HepG2 (cell line): ENCODE data around the gene COLGALT1. TPM values are rescaled to one million over a fixed set of nuclear protein-coding genes. Genes with fewer than 3 reads are reported as not detected.
"Not testable (repeated sequence)": the region's sequence is repeated elsewhere in the genome, so short reads cannot be mapped to it uniquely, and the experiment has no call there.

Experiments
- ATAC-seq: fragments of 200-7000 bp; cut with Tn5 transposase; 3 replicates; pipeline ENCODE4 v1.9.1; 2020; ENCODE audit warnings: mild to moderate bottlenecking, moderate library complexity
- BruUV-seq: library from RNA; stranded (reverse); fragments of 400-500 nt; replicated peaks from 2 replicates; lab custom pipeline; 2021; lab: Mats Ljungman, UMichigan
- CTCF ChIA-PET: fragments of 300-600 bp; formaldehyde crosslinking; extraction: SDS; loops from one replicate; lab custom pipeline; 2021; ENCODE audit warnings: low total read pairs, inconsistent platforms, low intra/inter-chr PET ratio; lab: Yijun Ruan, JAX
- POLR2A ChIA-PET: fragments of 350-600 bp; sonication (Branson Sonifier 250); formaldehyde crosslinking; loops from one replicate; lab custom pipeline; 2020; ENCODE audit warnings: antibody characterized with exemption, inconsistent platforms; lab: Yijun Ruan, JAX
- DNase-seq: peaks from one replicate; pipeline ENCODE4 v3.0.0-alpha.2; 2015; ENCODE audit warnings: low spot score
- FAIRE-seq: peaks from 3 replicates; lab custom pipeline; 2011; peaks lifted over from hg19 to GRCh38; lab: Jason Lieb, UNC
- H2AFZ ChIP-seq: one replicate; pipeline ENCODE4 v1.6.1; 2011; ENCODE audit warnings: low read length, inconsistent platforms
- H3K27ac ChIP-seq: fragments of 300-600 bp; 3 replicates; pipeline ENCODE4 v1.8.0; 2011; ENCODE audit warnings: mixed run types, mild to moderate bottlenecking, mixed read lengths, low read length, inconsistent platforms; ENCODE audit not compliant: insufficient read depth; ENCODE audit errors: extremely low read length
- H3K27me3 ChIP-seq, 2 experiments: fragments of 200-600 bp in 1 of 2; 2 replicates in 1 of 2; 3 replicates in 1 of 2; pipeline versions ENCODE4 v1.6.0 to v1.8.0; 2011; ENCODE audit warnings: low read length in 2 of 2, mild to moderate bottlenecking in 2 of 2, moderate library complexity in 2 of 2, inconsistent platforms in 1 of 2; ENCODE audit not compliant: insufficient read depth in 2 of 2, control insufficient read depth in 1 of 2
- H3K36me3 ChIP-seq, 2 experiments: fragments of 200-600 bp in 1 of 2; replicated peaks in 1 of 2; 2 replicates in 1 of 2; 3 replicates in 1 of 2; pipeline versions ENCODE4 v1.5.1 to v1.8.0; 2011; ENCODE audit warnings: low read length in 2 of 2, inconsistent platforms in 1 of 2; ENCODE audit not compliant: insufficient read depth in 2 of 2, control insufficient read depth in 1 of 2
- H3K4me1 ChIP-seq: 2 replicates; pipeline ENCODE4 v1.5.1; 2012; ENCODE audit warnings: low read length, inconsistent platforms; ENCODE audit not compliant: insufficient read depth
- H3K4me2 ChIP-seq: 2 replicates; pipeline ENCODE4 v1.6.0; 2011; ENCODE audit warnings: low read depth, low read length, inconsistent platforms
- H3K4me3 ChIP-seq, 3 experiments: fragments of 200-600 bp in 1 of 3; sonication (generic), shearing (Covaris generic) in 1 of 3; replicated peaks in 1 of 3; 2 replicates each; pipeline ENCODE4 v1.5.1; 2011 to 2016; ENCODE audit warnings: low read length in 3 of 3, inconsistent platforms in 2 of 3, low read depth in 2 of 3, mild to moderate bottlenecking in 2 of 3, control low read depth in 1 of 3, mixed read lengths in 1 of 3; ENCODE audit not compliant: insufficient read depth in 1 of 3
- H3K79me2 ChIP-seq: one replicate; pipeline ENCODE4 v1.6.1; 2011; ENCODE audit warnings: low read length, inconsistent platforms; ENCODE audit not compliant: insufficient read depth
- H3K9ac ChIP-seq: 2 replicates; pipeline ENCODE4 v1.6.0; 2011; ENCODE audit warnings: mild to moderate bottlenecking, low read depth, low read length, inconsistent platforms; ENCODE audit not compliant: insufficient read depth
- H3K9me3 ChIP-seq: 2 replicates; pipeline ENCODE4 v1.5.1; 2012; ENCODE audit warnings: mild to moderate bottlenecking, low read length
- H4K20me1 ChIP-seq: 2 replicates; pipeline ENCODE4 v1.6.0; 2011; ENCODE audit warnings: inconsistent platforms, mild to moderate bottlenecking, low read length, moderate library complexity; ENCODE audit not compliant: insufficient read depth
- GFI1 ChIP-seq: sonication (generic); formaldehyde crosslinking; IDR thresholded peaks from 2 replicates; pipeline ENCODE4 v1.5.0; 2020; ENCODE audit warnings: missing genetic modification reagents, mild to moderate bottlenecking, borderline replicate concordance
- IRF9 ChIP-seq: sonication (generic); formaldehyde crosslinking; IDR thresholded peaks from 2 replicates; pipeline ENCODE4 v1.8.0; 2022; ENCODE audit warnings: missing genetic modification reagents, mild to moderate bottlenecking, borderline replicate concordance
- ZFP90 ChIP-seq: sonication (generic); formaldehyde crosslinking; IDR thresholded peaks from 2 replicates; pipeline ENCODE4 v1.8.0; 2022; ENCODE audit warnings: missing genetic modification reagents, mild to moderate bottlenecking, inconsistent platforms, borderline replicate concordance
- WGBS: methylation state at CpG from one replicate; pipeline ENCODE4 v1.1.6; 2017; ENCODE audit warnings: low lambda C conversion rate; 5-methylcytosine and 5-hydroxymethylcytosine counted together
- in situ Hi-C: cut with HindIII; loops from 2 replicates; pipeline ENCODE4 v1.10.0; 2017; ENCODE audit warnings: low pct_unique_long_range_greater_than_20kb; ENCODE audit not compliant: extremely low pct_ligation_motif_present
- intact Hi-C: fragments of 100-400 bp; cut with micrococcal nuclease; formaldehyde crosslinking; loops from one replicate; pipeline ENCODE4 v1.10.0; 2022; ENCODE audit not compliant: unreplicated experiment
- polyA plus RNA-seq, 8 experiments: library from polyadenylated mRNA; depleted of rRNA in 3 of 8; stranded (reverse) in 7 of 8; unstranded in 1 of 8; fragments of >200 nt; fragmentation: Illumina TruSeq in 4 of 8; extraction: Trizol in 4 of 8; gene quantifications; 2 replicates each; pipeline versions ENCODE4 v1.2.1 to v1.2.3, GENCODE V29; 2011 to 2016; ENCODE audit warnings: low read depth in 4 of 8, missing spikeins in 1 of 8, mixed read lengths in 1 of 8; ENCODE audit not compliant: insufficient read depth in 1 of 8
- total RNA-seq, 5 experiments: library from RNA; depleted of rRNA; stranded (reverse); fragments of >200 nt; fragmentation: Illumina TruSeq; extraction: Trizol; gene quantifications; 2 replicates each; pipeline ENCODE4 v1.2.3, GENCODE V29; 2016; ENCODE audit warnings: low read depth in 1 of 5

Gene COLGALT1
- total and polyA plus RNA-seq, 2 of the 13 experiments (the other 11 are each of a cell fraction or from before 2014, with no cell fraction given) = 58.0 to 211 TPM

GRCh38 chr19:17517898-17518297 is 37.6 kb upstream of the COLGALT1 start:
- no peak for DNase-seq
- no peaks in the 10 kb centered on the region for H3K79me2 ChIP-seq
- 98% methylated on average over 1 of the region's 1 CpG for WGBS
- peaks cover 0 to 2% of the 10 kb centered on the region in 2 experiments; a peak in 1 of 5 replicates for H3K36me3 ChIP-seq
- no peaks in the 10 kb centered on the region for H3K27me3 ChIP-seq
- ATAC-seq = no peak
- H3K4me2 ChIP-seq = no peak overlapping the region
- intact Hi-C loops = no loop called here
- in situ Hi-C loops = no loop called here
- H3K9ac ChIP-seq = no peak overlapping the region
- no peak overlapping the region for H2AFZ ChIP-seq
- CTCF ChIA-PET = no interaction called here
- no TSS peak for BruUV-seq
- TF ChIP-seq ZFP90 (CRISPR knock-in tag) = peak; percentile 60; the same call in 1 of the 2 replicates
- no peak for TF ChIP-seq GFI1 (CRISPR knock-in tag)
- no peak for TF ChIP-seq IRF9 (CRISPR knock-in tag)
- TF ChIP-seq, all 625 proteins: peak for 1
- no peak for FAIRE-seq
- POLR2A ChIA-PET = no interaction called here
- Histone ChIP-seq H3K9me3 (0 out of 2 replicates have a peak, but pooled peaks cover 5% of the 10 kb centered on the region), H3K4me1 (peaks cover 23% of the 10 kb centered on the region), H4K20me1 (no peaks in the 10 kb centered on the region), H3K27ac (no peak overlapping the region), H3K4me3 (no peak overlapping the region)

DNA sequence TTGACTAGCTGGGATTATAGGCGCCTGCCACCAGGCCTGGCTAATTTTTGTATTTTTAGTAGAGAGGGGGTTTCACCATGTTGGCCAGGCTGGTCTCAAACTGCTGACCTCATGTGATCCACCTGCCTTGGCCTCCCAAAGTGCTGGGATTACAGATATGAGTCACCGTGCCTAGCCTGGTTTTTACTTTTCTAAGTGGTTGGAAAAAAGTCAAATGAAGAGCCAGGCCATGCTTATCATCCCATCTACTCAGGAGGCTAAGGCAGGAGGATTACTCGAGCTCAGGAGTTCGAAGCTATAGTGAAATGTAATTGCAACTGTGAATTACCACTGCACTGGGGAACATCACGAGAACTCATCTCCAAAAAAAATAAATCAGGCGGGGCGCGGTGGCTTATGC is 36.8 kb upstream of the COLGALT1 start:
- DNase-seq, H3K79me2 ChIP-seq, in situ Hi-C loops, H3K9ac ChIP-seq, FAIRE-seq, ATAC-seq, H3K27ac ChIP-seq, H3K27me3 ChIP-seq, H2AFZ ChIP-seq, H3K4me3 ChIP-seq, H4K20me1 ChIP-seq, H3K36me3 ChIP-seq, H3K4me2 ChIP-seq, BruUV-seq, CTCF ChIA-PET, H3K9me3 ChIP-seq, intact Hi-C loops: not testable (repeated sequence)
- peaks cover 23% of the 10 kb centered on the region for H3K4me1 ChIP-seq
- 88% methylated on average over 8 of the region's 8 CpGs for WGBS
- POLR2A ChIA-PET = interaction anchor here (0.8 kb wide), 1 partner anchor 11 kb away, joined by 3 read pairs; no protein-coding TSS in a partner anchor
